ENCODE results near the gene KAT2A. TPM values are rescaled to one million over a fixed set of nuclear protein-coding genes. Genes with fewer than 3 reads are reported as not detected.
A peak's percentile ranks its signal among the peaks of the same experiment; 100 is the strongest.

KAT2A gene
- total RNA-seq, 4 donors from 2014 or later = 30.2 to 68.7 (median 33.9) TPM

- ATAC-seq (ENCODE audit: low FRiP score) = no peak
- no peak for DNase-seq (ENCODE audit: low spot score)
- TF ChIP-seq CTCF (IDR thresholded peaks at IDR 0.05) = no peak
These were observed 22.3 kb downstream of the KAT2A start for GRCh38 chr17:42098730-42099399.

GRCh38 chr17:42097691-42098631 lies 23.2 kb downstream of the KAT2A start, which contains the start of gene ZNF385C:
Gene ZNF385C, minus strand, starts transcription at chr17:42098473. Its CDS starts 35,417 bp downstream, at chr17:42063056.
- DNase-seq (ENCODE audit: low spot score) (no peak), ATAC-seq (ENCODE audit: low FRiP score) (peak; percentile 43)
- no peak for TF ChIP-seq CTCF (IDR thresholded peaks at IDR 0.05)

GRCh38 chr17:42096360-42097111 lies 24.6 kb downstream of the KAT2A start:
- no peak for DNase-seq (ENCODE audit: low spot score)
- ATAC-seq (ENCODE audit: low FRiP score) = no peak
- TF ChIP-seq CTCF (IDR thresholded peaks at IDR 0.05) = no peak

GRCh38 chr17:42094375-42095069 lies 26.6 kb downstream of the KAT2A start:
- no peak for TF ChIP-seq CTCF (IDR thresholded peaks at IDR 0.05)
- DNase-seq (ENCODE audit: low spot score) (no peak), ATAC-seq (ENCODE audit: low FRiP score) (no peak)

GRCh38 chr17:42092939-42093338 lies 28.2 kb downstream of the KAT2A start:
- no peak for TF ChIP-seq CTCF (IDR thresholded peaks at IDR 0.05)
- DNase-seq (ENCODE audit: low spot score) (no peak), ATAC-seq (ENCODE audit: low FRiP score) (no peak)

All from omental fat pad (tissue), 4 donors.